Ascending aorta (tissue), 2 donors: Measurements from ENCODE around the gene NFKBIE. TPM values are rescaled to one million over a fixed set of nuclear protein-coding genes. Genes with fewer than 3 reads are reported as not detected.

Source experiments
- DNase-seq, 2 donors: peaks; one replicate each; pipeline ENCODE4 v3.0.0-alpha.2; 2019; ENCODE audit warnings: low spot score in 2 of 2
- H3K27ac ChIP-seq, 2 donors: fragments of 200-600 bp; sonication (generic); one replicate each; pipeline ENCODE4 v1.5.1; 2016 to 2017; ENCODE audit warnings: mild to moderate bottlenecking in 1 of 2
- H3K27me3 ChIP-seq: fragments of 200-600 bp; sonication (generic); one replicate; pipeline ENCODE4 v1.5.1; 2017
- H3K36me3 ChIP-seq, 2 donors: fragments of 200-600 bp; sonication (generic); one replicate each; pipeline ENCODE4 v1.5.1; 2016
- H3K4me1 ChIP-seq, 2 donors: fragments of 200-600 bp; sonication (generic); one replicate each; pipeline ENCODE4 v1.5.1; 2016 to 2017; ENCODE audit warnings: mild to moderate bottlenecking in 1 of 2
- H3K4me3 ChIP-seq, 2 donors: fragments of 200-600 bp; sonication (generic); one replicate each; pipeline ENCODE4 v1.5.1; 2016 to 2017; ENCODE audit warnings: mild to moderate bottlenecking in 1 of 2
- H3K9me3 ChIP-seq, 2 donors: fragments of 200-600 bp; sonication (generic); one replicate each; pipeline ENCODE4 v1.5.1; 2016
- intact Hi-C: fragments of 100-400 bp; cut with DNase I; formaldehyde crosslinking; loops from one replicate; pipeline ENCODE4 v1.15.1; 2023
- total RNA-seq: library from RNA; depleted of rRNA; stranded (reverse); fragments of >200 nt; gene quantifications from one replicate; pipeline ENCODE4 v1.1.0, GENCODE V29; 2016
- TF ChIP-seq, protein P1 (sequence below), 3 experiments: fragments of 200-600 bp in 2 of 3; fragments of 450-650 bp in 1 of 3; sonication (generic) in 2 of 3; IDR thresholded peaks; one replicate each; pipeline ENCODE4 v1.5.1; 2016 to 2019; ENCODE audit warnings: antibody characterized with exemption in 3 of 3, mild to moderate bottlenecking in 1 of 3, moderate library complexity in 1 of 3

Gene NFKBIE
- total RNA-seq, 1 donor from 2014 or later, result 1.9 TPM

DNA sequence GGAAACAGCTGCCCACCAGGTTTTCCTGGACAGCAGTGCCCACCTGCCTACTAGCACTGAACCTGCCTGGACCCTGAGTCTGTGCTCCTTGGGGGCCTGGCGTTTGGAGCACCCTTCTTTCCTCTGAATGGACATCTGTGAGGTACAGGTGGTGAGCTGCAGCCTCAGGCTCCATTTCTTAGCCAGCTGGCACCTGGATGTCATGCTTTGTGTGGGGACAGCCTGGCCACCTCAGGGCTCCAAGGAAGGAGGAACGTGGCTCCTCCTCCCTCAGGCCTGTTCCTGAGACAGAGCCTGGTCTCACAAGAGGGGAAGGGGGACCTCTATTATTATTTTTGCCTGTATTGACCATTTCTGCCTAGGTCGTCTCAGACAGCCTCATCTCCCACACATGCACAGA, 13.0 kb upstream of the NFKBIE start:
- intact Hi-C loops, result no loop called here
- Histone ChIP-seq H3K4me1 (no peaks in the 10 kb centered on the region), H3K27ac (no peak overlapping the region), H3K27me3 (peaks cover 7% of the 10 kb centered on the region), H3K4me3 (no peak overlapping the region), H3K36me3 (no peaks in the 10 kb centered on the region), H3K9me3 (no peaks in the 10 kb centered on the region)
- DNase-seq, result no peak
- TF ChIP-seq, protein P1, sequence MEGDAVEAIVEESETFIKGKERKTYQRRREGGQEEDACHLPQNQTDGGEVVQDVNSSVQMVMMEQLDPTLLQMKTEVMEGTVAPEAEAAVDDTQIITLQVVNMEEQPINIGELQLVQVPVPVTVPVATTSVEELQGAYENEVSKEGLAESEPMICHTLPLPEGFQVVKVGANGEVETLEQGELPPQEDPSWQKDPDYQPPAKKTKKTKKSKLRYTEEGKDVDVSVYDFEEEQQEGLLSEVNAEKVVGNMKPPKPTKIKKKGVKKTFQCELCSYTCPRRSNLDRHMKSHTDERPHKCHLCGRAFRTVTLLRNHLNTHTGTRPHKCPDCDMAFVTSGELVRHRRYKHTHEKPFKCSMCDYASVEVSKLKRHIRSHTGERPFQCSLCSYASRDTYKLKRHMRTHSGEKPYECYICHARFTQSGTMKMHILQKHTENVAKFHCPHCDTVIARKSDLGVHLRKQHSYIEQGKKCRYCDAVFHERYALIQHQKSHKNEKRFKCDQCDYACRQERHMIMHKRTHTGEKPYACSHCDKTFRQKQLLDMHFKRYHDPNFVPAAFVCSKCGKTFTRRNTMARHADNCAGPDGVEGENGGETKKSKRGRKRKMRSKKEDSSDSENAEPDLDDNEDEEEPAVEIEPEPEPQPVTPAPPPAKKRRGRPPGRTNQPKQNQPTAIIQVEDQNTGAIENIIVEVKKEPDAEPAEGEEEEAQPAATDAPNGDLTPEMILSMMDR (IDR thresholded peaks at IDR 0.05), result no peak

DNA sequence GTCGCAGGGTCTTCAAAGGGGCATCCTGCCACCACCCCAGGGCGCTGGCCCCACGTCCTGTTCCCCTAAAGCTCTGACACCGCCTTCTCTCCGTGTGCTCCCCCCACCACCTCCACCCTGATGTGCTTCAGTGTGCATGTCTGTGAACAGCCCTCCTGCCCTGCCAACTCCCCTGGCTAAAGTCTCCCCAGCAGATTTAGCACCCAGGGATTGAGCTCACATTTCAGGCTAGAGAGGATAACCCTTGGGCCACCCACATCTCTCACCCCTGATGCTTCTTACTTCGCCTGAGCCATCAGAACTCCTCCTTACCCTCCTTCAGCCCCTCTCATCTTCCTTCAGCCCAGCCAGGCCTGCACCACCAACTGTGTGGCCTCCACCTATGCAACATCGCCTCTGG, 12.4 kb upstream of the NFKBIE start:
- TF ChIP-seq, protein P1 (IDR thresholded peaks at IDR 0.05), result no peak
- Histone ChIP-seq H3K4me1 (no peaks in the 10 kb centered on the region), H3K36me3 (no peaks in the 10 kb centered on the region), H3K4me3 (no peak overlapping the region), H3K27me3 (peaks cover 7% of the 10 kb centered on the region), H3K27ac (no peak overlapping the region), H3K9me3 (no peaks in the 10 kb centered on the region)
- DNase-seq, result no peak
- intact Hi-C loops, result no loop called here

DNA sequence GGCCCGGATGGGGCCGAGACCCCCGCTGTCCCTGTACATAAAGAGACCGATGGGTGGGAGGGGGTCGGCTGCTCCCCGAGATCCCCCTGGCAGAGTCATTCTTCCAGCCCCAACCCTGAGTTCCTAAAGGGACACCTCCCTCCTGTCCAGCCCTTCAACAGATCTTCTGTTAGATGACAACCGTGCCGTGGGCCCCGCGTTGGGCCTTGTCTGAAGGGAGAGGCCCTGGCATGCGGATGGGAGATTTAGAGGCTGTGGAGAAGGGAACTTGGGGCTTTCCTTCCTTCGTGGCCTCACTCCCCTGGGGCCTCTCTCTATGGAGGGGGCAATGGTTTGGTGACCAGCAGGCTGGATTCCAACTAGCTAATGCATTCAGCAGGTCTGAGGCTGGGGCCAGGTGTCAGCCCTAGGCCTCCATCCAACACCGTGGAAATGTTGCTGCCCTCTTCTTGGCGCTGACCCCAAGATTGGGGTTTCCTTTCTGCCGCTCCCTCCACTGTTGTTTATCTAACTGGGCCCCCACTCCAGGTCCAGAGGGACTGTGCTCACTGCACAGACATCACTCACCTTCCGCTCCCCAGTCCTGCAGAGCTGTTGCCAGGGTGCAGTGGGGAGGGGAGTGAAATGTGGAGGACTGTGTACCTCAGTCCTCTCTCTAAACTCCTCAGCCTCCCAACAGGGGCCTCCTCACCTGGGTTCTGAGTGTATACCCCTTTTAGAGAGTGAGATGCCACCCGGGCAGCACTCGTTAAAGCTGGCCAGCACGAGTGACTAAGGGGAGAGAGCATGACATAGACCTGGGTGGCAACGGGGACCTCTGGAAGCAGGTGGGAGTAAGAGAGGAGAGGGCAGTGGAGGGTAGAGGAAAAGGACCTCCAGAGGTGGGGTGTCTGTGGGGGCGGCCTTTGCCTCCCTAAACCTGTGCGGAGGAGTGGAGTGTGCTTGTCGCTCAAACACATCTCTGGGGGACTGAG, 11.6 kb upstream of the NFKBIE start:
- no peaks in the 10 kb centered on the region for H3K4me1 ChIP-seq
- H3K27ac ChIP-seq, result no peak overlapping the region
- DNase-seq, result no peak
- H3K27me3 ChIP-seq, result peaks cover 13% of the 10 kb centered on the region
- intact Hi-C loops, result no loop called here
- no peaks in the 10 kb centered on the region for H3K9me3 ChIP-seq
- no peaks in the 10 kb centered on the region for H3K36me3 ChIP-seq
- TF ChIP-seq, protein P1 (IDR thresholded peaks at IDR 0.05), result no peak
- no peak overlapping the region for H3K4me3 ChIP-seq

DNA sequence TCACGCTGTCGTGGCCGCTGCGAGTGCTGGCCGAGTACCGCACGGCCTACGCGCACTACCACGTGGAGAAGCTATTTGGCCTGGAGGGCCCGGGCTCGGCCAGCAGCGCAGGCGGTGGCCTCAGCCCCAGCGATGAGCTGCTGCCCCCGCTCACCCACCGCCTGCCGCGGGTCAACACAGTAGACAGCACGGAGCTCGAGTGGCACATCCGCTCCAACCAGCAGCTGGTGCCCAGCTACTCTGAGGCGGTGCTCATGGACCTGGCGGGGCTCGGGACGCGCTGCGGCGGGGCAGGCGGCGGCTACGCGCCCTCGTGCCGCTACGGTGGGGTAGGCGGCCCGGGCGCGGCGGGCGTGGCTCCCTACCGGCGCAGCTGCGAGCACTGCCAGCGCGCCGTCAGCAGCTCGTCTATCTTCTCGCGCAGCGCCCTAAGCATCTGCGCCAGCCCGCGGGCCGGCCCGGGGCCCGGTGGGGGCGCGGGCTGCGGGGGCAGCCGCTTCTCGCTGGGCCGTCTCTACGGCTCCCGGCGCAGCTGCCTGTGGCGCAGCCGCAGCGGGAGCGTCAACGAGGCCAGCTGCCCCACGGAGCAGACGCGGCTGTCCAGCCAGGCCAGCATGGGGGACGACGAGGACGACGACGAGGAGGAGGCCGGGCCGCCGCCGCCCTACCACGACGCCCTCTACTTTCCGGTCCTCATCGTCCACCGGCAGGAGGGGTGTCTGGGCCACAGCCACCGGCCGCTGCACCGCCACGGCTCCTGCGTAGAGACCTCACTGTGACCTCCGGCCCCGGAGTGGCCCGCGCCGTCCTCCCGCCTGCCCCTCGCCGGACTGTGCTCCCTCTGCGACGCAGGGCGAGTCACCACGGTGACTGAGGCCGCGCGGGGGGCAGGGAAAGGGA, 10.6 kb upstream of the NFKBIE start:
- Histone ChIP-seq H3K36me3 (no peaks in the 10 kb centered on the region), H3K27me3 (peaks cover 13% of the 10 kb centered on the region), H3K27ac (no peak overlapping the region), H3K9me3 (no peaks in the 10 kb centered on the region), H3K4me3 (peak overlapping the region; percentile 37 to 63), H3K4me1 (no peaks in the 10 kb centered on the region)
- intact Hi-C loops, result no loop called here
- TF ChIP-seq, protein P1 (IDR thresholded peaks at IDR 0.05), result no peak
- DNase-seq, result no peak

DNA sequence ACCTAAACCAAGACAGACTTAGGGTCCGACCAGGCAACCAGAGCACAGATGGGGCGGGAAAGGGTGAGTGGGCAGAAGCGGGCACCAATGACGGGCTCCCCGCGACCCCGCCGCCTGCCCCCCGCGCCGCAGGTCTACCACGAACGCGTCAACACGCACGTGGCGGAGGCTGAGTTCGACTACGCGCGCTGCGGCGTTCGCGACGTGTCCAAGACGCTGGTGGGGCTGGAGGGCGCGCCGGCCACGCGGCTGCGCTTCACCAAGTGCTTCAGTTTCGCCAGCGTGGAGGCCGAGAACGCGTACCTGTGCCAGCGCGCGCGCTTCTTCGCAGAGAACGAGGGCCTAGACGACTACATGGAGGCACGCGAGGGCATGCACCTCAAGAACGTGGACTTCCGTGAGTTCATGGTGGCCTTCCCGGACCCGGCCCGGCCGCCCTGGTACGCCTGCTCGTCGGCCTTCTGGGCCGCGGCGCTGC, 10.0 kb upstream of the NFKBIE start:
- no peak overlapping the region for H3K27ac ChIP-seq
- H3K36me3 ChIP-seq, result no peaks in the 10 kb centered on the region
- peaks cover 15% of the 10 kb centered on the region for H3K27me3 ChIP-seq
- TF ChIP-seq, protein P1 (IDR thresholded peaks at IDR 0.05), result no peak
- H3K4me3 ChIP-seq, result peak overlapping the region; percentile 37 to 63
- DNase-seq, result no peak
- intact Hi-C loops, result no loop called here
- H3K4me1 ChIP-seq, result peaks cover 0 to 2% of the 10 kb centered on the region in 2 donors
- H3K9me3 ChIP-seq, result no peaks in the 10 kb centered on the region
